SK-N-SH treated with all-trans-retinoic acid at 6 μM for 48 hours (cell line): Measurements from ENCODE around the gene INHBC.

Experiments used
- ZFP30 ChIP-seq: fragments of 450-650 bp; formaldehyde crosslinking; IDR thresholded peaks from 2 replicates; pipeline ENCODE4 v1.5.0; 2022; ENCODE audit warnings: mild to moderate bottlenecking, moderate library complexity
- TF ChIP-seq, protein P1 (sequence below): fragments of 250-450 bp; sonication (Bioruptor Pico); IDR thresholded peaks from 2 replicates; pipeline ENCODE4 v1.8.0; 2020; ENCODE audit warnings: mild to moderate bottlenecking, moderate library complexity, borderline replicate concordance

DNA sequence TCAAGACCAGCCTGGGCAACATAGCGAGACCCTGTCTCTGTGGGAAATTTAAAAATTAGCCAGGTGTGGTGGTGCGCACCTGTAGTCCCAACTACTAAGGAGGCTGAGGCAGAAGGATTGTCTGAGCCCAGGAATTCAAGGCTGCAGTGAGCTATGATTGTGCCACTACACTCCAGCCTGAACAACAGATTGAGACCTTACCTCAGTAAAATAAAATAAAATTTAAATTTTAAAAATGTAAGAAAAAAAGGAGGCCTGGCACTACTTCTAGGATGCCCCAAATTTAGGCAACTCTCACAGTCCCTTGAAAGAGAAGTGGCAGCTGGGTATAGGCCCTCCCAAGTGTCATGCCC is 19.6 kb downstream of the INHBC start:
- no peak for TF ChIP-seq ZFP30 (CRISPR knock-in tag)
- TF ChIP-seq, protein P1, sequence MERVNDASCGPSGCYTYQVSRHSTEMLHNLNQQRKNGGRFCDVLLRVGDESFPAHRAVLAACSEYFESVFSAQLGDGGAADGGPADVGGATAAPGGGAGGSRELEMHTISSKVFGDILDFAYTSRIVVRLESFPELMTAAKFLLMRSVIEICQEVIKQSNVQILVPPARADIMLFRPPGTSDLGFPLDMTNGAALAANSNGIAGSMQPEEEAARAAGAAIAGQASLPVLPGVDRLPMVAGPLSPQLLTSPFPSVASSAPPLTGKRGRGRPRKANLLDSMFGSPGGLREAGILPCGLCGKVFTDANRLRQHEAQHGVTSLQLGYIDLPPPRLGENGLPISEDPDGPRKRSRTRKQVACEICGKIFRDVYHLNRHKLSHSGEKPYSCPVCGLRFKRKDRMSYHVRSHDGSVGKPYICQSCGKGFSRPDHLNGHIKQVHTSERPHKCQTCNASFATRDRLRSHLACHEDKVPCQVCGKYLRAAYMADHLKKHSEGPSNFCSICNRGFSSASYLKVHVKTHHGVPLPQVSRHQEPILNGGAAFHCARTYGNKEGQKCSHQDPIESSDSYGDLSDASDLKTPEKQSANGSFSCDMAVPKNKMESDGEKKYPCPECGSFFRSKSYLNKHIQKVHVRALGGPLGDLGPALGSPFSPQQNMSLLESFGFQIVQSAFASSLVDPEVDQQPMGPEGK, result no peak
